Measurements from ENCODE around the gene NXPH3.

NXPH3 gene

DNA sequence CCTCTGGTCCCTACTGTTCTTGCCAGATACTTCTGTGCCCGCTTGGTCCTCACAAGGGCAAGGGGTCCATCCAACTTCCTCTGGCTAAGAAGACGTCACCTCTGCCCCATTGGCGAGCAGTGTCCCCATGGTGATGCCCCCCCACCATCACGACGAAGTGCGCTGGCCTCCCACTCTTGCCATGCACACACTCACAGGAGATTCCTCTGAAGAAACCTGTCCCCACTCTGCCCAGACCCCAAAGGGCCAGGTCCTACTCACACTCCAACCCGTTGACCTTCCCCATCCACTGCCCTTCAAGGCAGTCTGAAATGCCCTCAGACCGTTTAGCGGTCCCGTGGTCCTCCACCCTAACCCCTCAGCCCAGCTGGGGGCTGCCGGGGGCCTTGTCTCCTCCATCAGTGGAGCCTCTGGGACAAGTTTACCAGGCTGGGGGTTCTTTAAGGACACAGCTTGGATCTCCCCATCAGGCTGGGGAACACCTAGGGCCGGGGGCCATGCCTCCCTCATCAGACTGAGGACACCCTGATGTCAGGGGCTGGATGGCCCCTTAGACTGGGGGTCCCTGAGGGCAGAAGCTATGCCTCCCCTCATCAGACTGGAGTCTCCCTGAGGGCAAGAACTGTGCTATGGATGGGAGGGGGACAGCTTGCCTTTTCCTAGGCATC lies 6.5 kb downstream of the NXPH3 start:
- no peak overlapping the region for H3K9ac ChIP-seq (ENCODE audit: low read depth, low read length)
- no peak overlapping the region for H3K4me3 ChIP-seq (ENCODE audit: low read depth in 1 of 2, low read length in 2 of 2)
- no peak overlapping the region for H3K4me2 ChIP-seq (ENCODE audit: insufficient read depth, low read length)
- no peak for DNase-seq
- H3K36me3 ChIP-seq (ENCODE audit: insufficient read depth, low read length): no peaks in the 10 kb centered on the region
- no peak overlapping the region for H2AFZ ChIP-seq (ENCODE audit: low read depth, low read length)
- no peak overlapping the region for H3K27ac ChIP-seq (ENCODE audit: low read length)
- TF ChIP-seq EZH2 (IDR thresholded peaks at IDR 0.05; ENCODE audit: borderline replicate concordance, low read depth, low read length, severe bottlenecking): no peak
- TF ChIP-seq, protein P1, sequence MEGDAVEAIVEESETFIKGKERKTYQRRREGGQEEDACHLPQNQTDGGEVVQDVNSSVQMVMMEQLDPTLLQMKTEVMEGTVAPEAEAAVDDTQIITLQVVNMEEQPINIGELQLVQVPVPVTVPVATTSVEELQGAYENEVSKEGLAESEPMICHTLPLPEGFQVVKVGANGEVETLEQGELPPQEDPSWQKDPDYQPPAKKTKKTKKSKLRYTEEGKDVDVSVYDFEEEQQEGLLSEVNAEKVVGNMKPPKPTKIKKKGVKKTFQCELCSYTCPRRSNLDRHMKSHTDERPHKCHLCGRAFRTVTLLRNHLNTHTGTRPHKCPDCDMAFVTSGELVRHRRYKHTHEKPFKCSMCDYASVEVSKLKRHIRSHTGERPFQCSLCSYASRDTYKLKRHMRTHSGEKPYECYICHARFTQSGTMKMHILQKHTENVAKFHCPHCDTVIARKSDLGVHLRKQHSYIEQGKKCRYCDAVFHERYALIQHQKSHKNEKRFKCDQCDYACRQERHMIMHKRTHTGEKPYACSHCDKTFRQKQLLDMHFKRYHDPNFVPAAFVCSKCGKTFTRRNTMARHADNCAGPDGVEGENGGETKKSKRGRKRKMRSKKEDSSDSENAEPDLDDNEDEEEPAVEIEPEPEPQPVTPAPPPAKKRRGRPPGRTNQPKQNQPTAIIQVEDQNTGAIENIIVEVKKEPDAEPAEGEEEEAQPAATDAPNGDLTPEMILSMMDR (IDR thresholded peaks at IDR 0.05; ENCODE audit: borderline replicate concordance, extremely low read depth, low read length, poor library complexity, severe bottlenecking): no peak
- no peaks in the 10 kb centered on the region for H3K4me1 ChIP-seq (ENCODE audit: insufficient read depth, low read length)
- no peaks in the 10 kb centered on the region; the same call in 1 of the 2 replicates for H4K20me1 ChIP-seq (ENCODE audit: insufficient read depth, low read length)
- no peak for ATAC-seq (ENCODE audit: insufficient read depth, low read depth)
- peaks cover 5% of the 10 kb centered on the region for H3K27me3 ChIP-seq (ENCODE audit: insufficient read depth, low read length, poor library complexity)
- no peaks in the 10 kb centered on the region for H3K79me2 ChIP-seq (ENCODE audit: insufficient read depth, low read length)
- no peaks in the 10 kb centered on the region for H3K9me3 ChIP-seq (ENCODE audit: insufficient read depth, low read length, severe bottlenecking)

DNA sequence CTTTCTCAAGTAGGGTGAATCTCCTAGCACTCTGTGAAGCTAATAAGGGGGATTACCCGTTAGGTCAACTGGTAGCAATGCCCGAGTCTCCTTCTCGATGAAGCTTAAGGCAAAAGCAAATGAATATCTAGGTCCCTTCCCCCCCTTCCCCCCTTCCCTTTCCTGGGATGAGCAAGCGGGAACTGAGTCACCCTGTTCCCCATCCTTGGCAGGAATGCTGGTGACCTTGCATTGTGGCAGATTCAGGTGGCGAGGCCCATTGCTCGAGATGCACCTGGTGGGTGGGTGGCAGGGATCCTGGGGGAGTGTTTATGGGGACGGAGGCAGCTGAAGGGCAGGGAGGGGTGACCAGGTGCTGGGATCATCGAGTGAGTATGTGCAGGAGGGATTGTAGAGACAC lies 7.1 kb downstream of the NXPH3 start:
- no peak overlapping the region for H2AFZ ChIP-seq (ENCODE audit: low read depth, low read length)
- no peak for ATAC-seq (ENCODE audit: insufficient read depth, low read depth)
- H3K27me3 ChIP-seq (ENCODE audit: insufficient read depth, low read length, poor library complexity): no peaks in the 10 kb centered on the region
- DNase-seq: no peak
- no peaks in the 10 kb centered on the region for H3K36me3 ChIP-seq (ENCODE audit: insufficient read depth, low read length)
- H3K9me3 ChIP-seq (ENCODE audit: insufficient read depth, low read length, severe bottlenecking): no peaks in the 10 kb centered on the region
- H3K4me2 ChIP-seq (ENCODE audit: insufficient read depth, low read length): no peak overlapping the region
- H3K4me3 ChIP-seq (ENCODE audit: low read depth in 1 of 2, low read length in 2 of 2): no peak overlapping the region
- H3K4me1 ChIP-seq (ENCODE audit: insufficient read depth, low read length): no peaks in the 10 kb centered on the region
- no peaks in the 10 kb centered on the region; the same call in 1 of the 2 replicates for H4K20me1 ChIP-seq (ENCODE audit: insufficient read depth, low read length)
- no peak overlapping the region for H3K9ac ChIP-seq (ENCODE audit: low read depth, low read length)
- TF ChIP-seq, protein P1 (IDR thresholded peaks at IDR 0.05; ENCODE audit: borderline replicate concordance, extremely low read depth, low read length, poor library complexity, severe bottlenecking): no peak
- TF ChIP-seq EZH2 (IDR thresholded peaks at IDR 0.05; ENCODE audit: borderline replicate concordance, low read depth, low read length, severe bottlenecking): no peak
- no peak overlapping the region for H3K27ac ChIP-seq (ENCODE audit: low read length)
- no peaks in the 10 kb centered on the region for H3K79me2 ChIP-seq (ENCODE audit: insufficient read depth, low read length)

DNA sequence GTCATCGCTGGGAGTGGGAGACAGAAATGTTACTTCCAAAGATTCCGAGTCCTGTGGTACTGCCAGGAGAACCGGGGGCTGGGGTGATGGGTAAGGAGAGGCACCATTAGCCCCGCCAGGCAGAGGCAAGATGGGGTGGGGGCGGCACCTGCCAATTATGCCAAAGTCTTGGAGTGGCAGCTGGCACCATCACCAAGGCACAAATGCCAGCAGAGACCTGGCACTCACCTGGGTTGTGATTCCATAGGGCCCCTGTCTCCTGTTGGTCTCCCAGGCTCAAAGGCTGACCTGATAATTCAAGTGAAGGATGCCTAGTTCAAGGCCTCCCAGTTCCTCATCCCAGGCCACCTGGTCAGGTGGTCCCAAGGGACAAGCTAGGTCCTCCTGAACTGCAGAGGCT lies 7.6 kb downstream of the NXPH3 start:
- H2AFZ ChIP-seq (ENCODE audit: low read depth, low read length): no peak overlapping the region
- DNase-seq: no peak
- no peaks in the 10 kb centered on the region for H3K4me1 ChIP-seq (ENCODE audit: insufficient read depth, low read length)
- H3K9ac ChIP-seq (ENCODE audit: low read depth, low read length): no peak overlapping the region
- no peak overlapping the region for H3K4me2 ChIP-seq (ENCODE audit: insufficient read depth, low read length)
- H3K4me3 ChIP-seq (ENCODE audit: low read depth in 1 of 2, low read length in 2 of 2): no peak overlapping the region
- H3K9me3 ChIP-seq (ENCODE audit: insufficient read depth, low read length, severe bottlenecking): no peaks in the 10 kb centered on the region
- ATAC-seq (ENCODE audit: insufficient read depth, low read depth): no peak
- H3K79me2 ChIP-seq (ENCODE audit: insufficient read depth, low read length): no peaks in the 10 kb centered on the region
- TF ChIP-seq EZH2 (IDR thresholded peaks at IDR 0.05; ENCODE audit: borderline replicate concordance, low read depth, low read length, severe bottlenecking): no peak
- TF ChIP-seq, protein P1 (IDR thresholded peaks at IDR 0.05; ENCODE audit: borderline replicate concordance, extremely low read depth, low read length, poor library complexity, severe bottlenecking): no peak
- H3K36me3 ChIP-seq (ENCODE audit: insufficient read depth, low read length): no peaks in the 10 kb centered on the region
- no peak overlapping the region for H3K27ac ChIP-seq (ENCODE audit: low read length)
- no peaks in the 10 kb centered on the region for H3K27me3 ChIP-seq (ENCODE audit: insufficient read depth, low read length, poor library complexity)
- no peaks in the 10 kb centered on the region; the same call in 1 of the 2 replicates for H4K20me1 ChIP-seq (ENCODE audit: insufficient read depth, low read length)

Measured in DND-41 (cell line).